Fibroblast of lung (primary cell): ENCODE data around the gene C12orf43. TPM values are rescaled to one million over a fixed set of nuclear protein-coding genes. Genes with fewer than 3 reads are reported as not detected.

ENCODE experiments used
- DNase-seq, 2 donors: peaks; one replicate each; pipeline versions ENCODE4 v3.0.0 to v3.0.0-alpha.2; 2010; ENCODE audit warnings: low read depth in 2 of 2
- H2AFZ ChIP-seq: 2 replicates; pipeline ENCODE4 v1.5.1; 2012; ENCODE audit warnings: low read length, control low read depth, inconsistent platforms
- H3K27ac ChIP-seq: 2 replicates; pipeline ENCODE4 v1.5.1; 2011; ENCODE audit warnings: low read length, control low read depth; ENCODE audit not compliant: insufficient read depth
- H3K27me3 ChIP-seq: 2 replicates; pipeline ENCODE4 v1.5.1; 2011; ENCODE audit warnings: mild to moderate bottlenecking, low read length; ENCODE audit not compliant: control insufficient read depth, insufficient read depth
- H3K36me3 ChIP-seq: 2 replicates; pipeline ENCODE4 v1.5.1; 2011; ENCODE audit warnings: low read length; ENCODE audit not compliant: control insufficient read depth, insufficient read depth
- H3K4me1 ChIP-seq: 2 replicates; pipeline ENCODE4 v1.5.1; 2011; ENCODE audit warnings: low read length; ENCODE audit not compliant: control insufficient read depth, insufficient read depth; ENCODE audit errors: extremely low read depth
- H3K4me2 ChIP-seq: 2 replicates; pipeline ENCODE4 v1.5.1; 2011; ENCODE audit warnings: low read length, control low read depth; ENCODE audit not compliant: insufficient read depth; ENCODE audit errors: extremely low read depth
- H3K4me3 ChIP-seq, 4 experiments: fragments of 200-600 bp in 1 of 4; sonication (generic) in 1 of 4; replicated peaks in 1 of 4; 2 replicates each; pipeline ENCODE4 v1.5.1; 2011 to 2016; ENCODE audit warnings: low read length in 4 of 4, low read depth in 3 of 4, mild to moderate bottlenecking in 3 of 4, control low read depth in 2 of 4, inconsistent platforms in 1 of 4, mixed read lengths in 1 of 4; ENCODE audit not compliant: insufficient read depth in 1 of 4; ENCODE audit errors: control extremely low read depth in 1 of 4
- H3K79me2 ChIP-seq: 2 replicates; pipeline ENCODE4 v1.5.1; 2012; ENCODE audit warnings: mild to moderate bottlenecking, low read length, inconsistent platforms; ENCODE audit not compliant: control insufficient read depth, insufficient read depth
- H3K9ac ChIP-seq: 2 replicates; pipeline ENCODE4 v1.5.1; 2011; ENCODE audit warnings: mild to moderate bottlenecking, low read length, control low read depth; ENCODE audit not compliant: insufficient read depth
- H3K9me3 ChIP-seq: 2 replicates; pipeline ENCODE4 v1.5.1; 2012; ENCODE audit warnings: low read depth, low read length; ENCODE audit not compliant: control insufficient read depth, insufficient read depth
- H4K20me1 ChIP-seq: 2 replicates; pipeline ENCODE4 v1.5.1; 2011; ENCODE audit warnings: low read length; ENCODE audit not compliant: control insufficient read depth, insufficient read depth; ENCODE audit errors: extremely low read depth
- EZH2 ChIP-seq: IDR thresholded peaks from 2 replicates; pipeline ENCODE4 v1.5.1; 2012; ENCODE audit warnings: low read length, control low read depth, mild to moderate bottlenecking; ENCODE audit errors: missing control alignments
- polyA plus RNA-seq, 2 donors: library from polyadenylated mRNA; depleted of rRNA in 1 of 2; stranded (reverse) in 1 of 2; unstranded in 1 of 2; fragments of >200 nt; gene quantifications; 2 replicates each; pipeline ENCODE4 v1.2.1, GENCODE V29; 2011 to 2012; ENCODE audit warnings: missing spikeins in 1 of 2
- total RNA-seq: library from RNA; depleted of rRNA; stranded (reverse); fragments of >200 nt; gene quantifications from 2 replicates; pipeline ENCODE4 v1.2.1, GENCODE V29; 2014
- TF ChIP-seq, protein P1 (sequence below), 2 donors: IDR thresholded peaks in 1 of 2; conservative IDR thresholded peaks in 1 of 2; 1 replicate in 1 of 2; 2 replicates in 1 of 2; pipeline ENCODE4 v1.5.1; 2011 to 2012; ENCODE audit warnings: low read length in 2 of 2, control low read depth in 1 of 2, inconsistent platforms in 1 of 2, low read depth in 1 of 2, mild to moderate bottlenecking in 1 of 2

The C12orf43 gene
- total and polyA plus RNA-seq, 2 donors (not counting 1 experiment from before 2014, with no cell fraction given), result 11.4 to 14.7 TPM

- no peak for DNase-seq
- TF ChIP-seq EZH2, result no peak
- TF ChIP-seq, protein P1, sequence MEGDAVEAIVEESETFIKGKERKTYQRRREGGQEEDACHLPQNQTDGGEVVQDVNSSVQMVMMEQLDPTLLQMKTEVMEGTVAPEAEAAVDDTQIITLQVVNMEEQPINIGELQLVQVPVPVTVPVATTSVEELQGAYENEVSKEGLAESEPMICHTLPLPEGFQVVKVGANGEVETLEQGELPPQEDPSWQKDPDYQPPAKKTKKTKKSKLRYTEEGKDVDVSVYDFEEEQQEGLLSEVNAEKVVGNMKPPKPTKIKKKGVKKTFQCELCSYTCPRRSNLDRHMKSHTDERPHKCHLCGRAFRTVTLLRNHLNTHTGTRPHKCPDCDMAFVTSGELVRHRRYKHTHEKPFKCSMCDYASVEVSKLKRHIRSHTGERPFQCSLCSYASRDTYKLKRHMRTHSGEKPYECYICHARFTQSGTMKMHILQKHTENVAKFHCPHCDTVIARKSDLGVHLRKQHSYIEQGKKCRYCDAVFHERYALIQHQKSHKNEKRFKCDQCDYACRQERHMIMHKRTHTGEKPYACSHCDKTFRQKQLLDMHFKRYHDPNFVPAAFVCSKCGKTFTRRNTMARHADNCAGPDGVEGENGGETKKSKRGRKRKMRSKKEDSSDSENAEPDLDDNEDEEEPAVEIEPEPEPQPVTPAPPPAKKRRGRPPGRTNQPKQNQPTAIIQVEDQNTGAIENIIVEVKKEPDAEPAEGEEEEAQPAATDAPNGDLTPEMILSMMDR (conservative IDR thresholded peaks at IDR 0.05 in 1 of 2, IDR thresholded peaks at IDR 0.05 in 1 of 2; ENCODE audit: low read depth in 1 of 2, low read length in 2 of 2), result no peak
- Histone ChIP-seq H3K9me3 (no peaks in the 10 kb centered on the region), H3K4me2 (no peak overlapping the region), H3K79me2 (no peaks in the 10 kb centered on the region), H3K27me3 (peaks cover 5% of the 10 kb centered on the region), H3K36me3 (no peaks in the 10 kb centered on the region), H4K20me1 (no peaks in the 10 kb centered on the region), H2AFZ (no peak overlapping the region), H3K4me3 (no peak overlapping the region), H3K27ac (no peak overlapping the region), H3K9ac (no peak overlapping the region), H3K4me1 (no peaks in the 10 kb centered on the region)
Measured at GRCh38 chr12:121026274-121027045, 10.2 kb upstream of the C12orf43 start.

DNA sequence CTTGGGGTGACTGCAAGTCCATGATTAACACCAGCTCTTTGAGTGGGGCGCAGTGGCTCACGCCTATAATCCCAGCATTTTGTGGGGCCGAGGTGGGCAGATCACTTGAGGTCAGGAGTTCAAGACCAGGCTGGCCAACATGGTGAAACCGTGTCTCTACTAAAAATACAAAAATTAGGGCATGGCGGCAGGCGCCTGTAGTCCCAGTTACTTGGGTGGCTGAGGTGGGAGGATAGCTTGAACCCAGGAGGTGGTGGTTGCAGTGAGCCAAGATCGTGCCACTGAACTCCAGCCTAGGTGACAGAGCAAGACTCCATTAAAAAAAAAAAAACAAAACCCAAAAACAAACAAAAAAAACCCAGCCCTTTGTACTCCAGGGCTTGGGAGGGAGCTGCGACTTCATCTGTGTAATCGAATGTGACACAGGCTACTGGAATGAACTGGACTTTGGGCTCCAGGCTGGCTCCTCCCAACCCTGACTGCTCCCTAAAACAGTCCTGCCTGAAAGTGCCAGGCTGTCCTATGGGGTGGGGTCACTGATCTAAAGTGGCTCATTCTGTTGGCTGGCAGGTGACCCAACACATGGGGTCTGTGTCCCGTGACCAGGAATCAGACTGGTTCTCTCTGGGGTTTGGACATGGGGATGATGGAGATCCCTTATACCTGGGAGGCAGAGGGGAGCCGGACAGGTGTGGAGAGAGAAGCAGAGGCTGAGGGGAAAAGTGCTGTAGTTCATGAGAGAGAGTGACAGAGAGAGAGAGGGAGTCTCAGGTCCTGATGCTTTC is 9.3 kb upstream of the C12orf43 start:
- no peak overlapping the region for H3K9ac ChIP-seq
- no peak overlapping the region for H2AFZ ChIP-seq
- H3K27ac ChIP-seq, result no peak overlapping the region
- H4K20me1 ChIP-seq, result no peaks in the 10 kb centered on the region
- no peaks in the 10 kb centered on the region for H3K36me3 ChIP-seq
- H3K4me2 ChIP-seq, result no peak overlapping the region
- no peak for DNase-seq
- no peak overlapping the region for H3K4me3 ChIP-seq
- H3K4me1 ChIP-seq, result no peaks in the 10 kb centered on the region
- H3K9me3 ChIP-seq, result no peaks in the 10 kb centered on the region
- H3K27me3 ChIP-seq, result peaks cover 5% of the 10 kb centered on the region
- TF ChIP-seq, protein P1 (conservative IDR thresholded peaks at IDR 0.05 in 1 of 2, IDR thresholded peaks at IDR 0.05 in 1 of 2; ENCODE audit: low read depth in 1 of 2, low read length in 2 of 2), result no peak
- TF ChIP-seq EZH2, result no peak
- no peaks in the 10 kb centered on the region for H3K79me2 ChIP-seq

DNA sequence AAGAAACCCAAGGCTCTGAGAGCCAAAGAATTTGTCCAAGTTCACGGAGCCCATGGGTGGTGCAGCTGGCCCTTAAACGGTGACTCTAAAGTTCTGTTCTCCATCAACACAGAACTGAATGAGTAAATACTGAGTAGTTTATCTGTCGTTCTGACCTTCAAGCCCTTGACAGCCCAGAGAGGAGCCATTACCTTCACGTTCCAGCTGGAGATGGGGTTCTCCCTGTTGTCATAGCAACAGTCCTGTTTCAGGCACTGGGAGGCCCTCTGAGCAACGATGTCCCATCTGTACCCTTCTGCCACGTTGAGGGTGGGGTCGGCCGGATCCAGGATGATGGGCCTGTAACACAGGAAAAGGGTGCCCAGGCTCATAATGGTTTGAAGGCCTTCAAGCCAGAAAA is 7.5 kb upstream of the C12orf43 start:
- Histone ChIP-seq H3K27ac (no peak overlapping the region), H3K79me2 (no peaks in the 10 kb centered on the region), H3K4me2 (no peak overlapping the region), H3K9ac (no peak overlapping the region), H3K27me3 (peaks cover 5% of the 10 kb centered on the region), H3K4me3 (no peak overlapping the region), H3K9me3 (no peaks in the 10 kb centered on the region), H4K20me1 (no peaks in the 10 kb centered on the region), H2AFZ (no peak overlapping the region), H3K4me1 (no peaks in the 10 kb centered on the region), H3K36me3 (no peaks in the 10 kb centered on the region)
- no peak for DNase-seq
- TF ChIP-seq, protein P1 (conservative IDR thresholded peaks at IDR 0.05 in 1 of 2, IDR thresholded peaks at IDR 0.05 in 1 of 2; ENCODE audit: low read depth in 1 of 2, low read length in 2 of 2), result no peak
- TF ChIP-seq EZH2, result no peak
